HEK293 (cell line): ENCODE measurements around the gene ANKRD45.
"Not testable (repeated sequence)": the region's sequence is repeated elsewhere in the genome, so short reads cannot be mapped to it uniquely, and the experiment has no call there.

Experiments
- CTCF ChIA-PET: fragments of 350-600 bp; formaldehyde crosslinking; extraction: SDS; loops from one replicate; lab custom pipeline; 2021; ENCODE audit warnings: antibody characterized with exemption; lab: Yijun Ruan, JAX
- POLR2A ChIA-PET: fragments of 300-600 bp; formaldehyde crosslinking; extraction: SDS; loops from one replicate; lab custom pipeline; 2020; ENCODE audit warnings: antibody characterized with exemption, inconsistent platforms; lab: Yijun Ruan, JAX
- H3K27ac ChIP-seq: fragments of 200-500 bp; sonication (Bioruptor generic); 2 replicates; pipeline ENCODE4 v1.5.1; 2014; ENCODE audit warnings: low read depth, low read length, control low read depth, inconsistent platforms; ENCODE audit errors: extremely low read depth
- H3K36me3 ChIP-seq, 2 experiments: fragments of 200-500 bp in 1 of 2; sonication (Bioruptor generic) in 1 of 2; 1 replicate in 1 of 2; 2 replicates in 1 of 2; pipeline ENCODE4 v1.5.1; 2014 to 2017; ENCODE audit warnings: inconsistent platforms in 2 of 2, low read length in 2 of 2; ENCODE audit not compliant: control insufficient read depth in 2 of 2, insufficient read depth in 1 of 2
- H3K4me1 ChIP-seq: fragments of 200-500 bp; sonication (Bioruptor generic); 2 replicates; pipeline ENCODE4 v1.5.1; 2014; ENCODE audit warnings: mild to moderate bottlenecking, low read length, inconsistent platforms; ENCODE audit not compliant: control insufficient read depth, insufficient read depth
- H3K4me3 ChIP-seq: 2 replicates; pipeline ENCODE4 v1.5.1; 2011; ENCODE audit warnings: low read depth, mild to moderate bottlenecking, control low read depth, low read length, moderate library complexity
- H3K9me3 ChIP-seq: fragments of 200-500 bp; sonication (Bioruptor generic); 2 replicates; pipeline ENCODE4 v1.5.1; 2014; ENCODE audit warnings: low read depth, low read length, inconsistent platforms; ENCODE audit not compliant: control insufficient read depth, insufficient read depth
- ATF2 ChIP-seq: fragments of 450-650 bp; formaldehyde crosslinking; IDR thresholded peaks from 2 replicates; pipeline ENCODE4 v1.5.1; 2016; ENCODE audit warnings: missing biosample characterization, missing genetic modification characterization, low read depth
- BCL11A ChIP-seq: fragments of 450-650 bp; formaldehyde crosslinking; IDR thresholded peaks from 2 replicates; pipeline ENCODE4 v1.5.1; 2016; ENCODE audit warnings: low read depth, missing biosample characterization, missing genetic modification characterization
- HOXC10 ChIP-seq: sonication (generic); formaldehyde crosslinking; IDR thresholded peaks from 2 replicates; pipeline ENCODE4 v1.8.1; 2023; ENCODE audit warnings: mild to moderate bottlenecking, missing genetic modification reagents
- MZF1 ChIP-seq: fragments of 450-650 bp; formaldehyde crosslinking; IDR thresholded peaks from 2 replicates; pipeline ENCODE4 v1.5.1; 2017; ENCODE audit warnings: missing biosample characterization, missing genetic modification characterization, borderline replicate concordance
- OVOL3 ChIP-seq: fragments of 450-650 bp; formaldehyde crosslinking; IDR thresholded peaks from 2 replicates; pipeline ENCODE4 v1.5.1; 2016; ENCODE audit warnings: missing biosample characterization, missing genetic modification characterization
- PRDM4 ChIP-seq: fragments of 450-650 bp; formaldehyde crosslinking; IDR thresholded peaks from 2 replicates; pipeline ENCODE4 v1.5.1; 2017; ENCODE audit warnings: missing biosample characterization, missing genetic modification characterization
- SETDB1 ChIP-seq: IDR thresholded peaks from one replicate; pipeline ENCODE4 v1.6.1; 2017; ENCODE audit warnings: mild to moderate bottlenecking, low read length, moderate library complexity, mixed read lengths; ENCODE audit not compliant: insufficient read length
- YY2 ChIP-seq: fragments of 450-650 bp; formaldehyde crosslinking; IDR thresholded peaks from 2 replicates; pipeline ENCODE4 v1.5.1; 2016; ENCODE audit warnings: missing biosample characterization, missing genetic modification characterization
- ZNF114 ChIP-seq: fragments of 450-650 bp; formaldehyde crosslinking; IDR thresholded peaks from 2 replicates; pipeline ENCODE4 v1.5.0; 2017; ENCODE audit warnings: missing biosample characterization, missing genetic modification characterization
- ZNF121 ChIP-seq: fragments of 450-650 bp; formaldehyde crosslinking; IDR thresholded peaks from 2 replicates; pipeline ENCODE4 v1.5.1; 2016; ENCODE audit warnings: missing biosample characterization, missing genetic modification characterization
- ZNF146 ChIP-seq: fragments of 450-650 bp; formaldehyde crosslinking; IDR thresholded peaks from 2 replicates; pipeline ENCODE4 v1.5.1; 2016; ENCODE audit warnings: missing biosample characterization, missing genetic modification characterization
- ZNF174 ChIP-seq: fragments of 450-650 bp; formaldehyde crosslinking; IDR thresholded peaks from 2 replicates; pipeline ENCODE4 v1.5.0; 2017; ENCODE audit warnings: missing biosample characterization, mild to moderate bottlenecking, missing genetic modification characterization
- ZNF223 ChIP-seq: fragments of 450-650 bp; formaldehyde crosslinking; IDR thresholded peaks from 2 replicates; pipeline ENCODE4 v1.5.1; 2016; ENCODE audit warnings: missing biosample characterization, missing genetic modification characterization
- ZNF341 ChIP-seq: fragments of 450-650 bp; formaldehyde crosslinking; IDR thresholded peaks from 2 replicates; pipeline ENCODE4; 2016; ENCODE audit warnings: low read depth, missing biosample characterization, missing genetic modification characterization
- ZNF433 ChIP-seq: fragments of 450-650 bp; formaldehyde crosslinking; IDR thresholded peaks from 2 replicates; pipeline ENCODE4 v1.5.1; 2016; ENCODE audit warnings: missing biosample characterization, missing genetic modification characterization, low read depth
- ZNF488 ChIP-seq: fragments of 450-650 bp; formaldehyde crosslinking; IDR thresholded peaks from 2 replicates; pipeline ENCODE4 v1.5.1; 2016; ENCODE audit warnings: missing biosample characterization, missing genetic modification characterization
- ZNF521 ChIP-seq: fragments of 450-650 bp; formaldehyde crosslinking; IDR thresholded peaks from 2 replicates; pipeline ENCODE4 v1.5.1; 2017; ENCODE audit warnings: missing biosample characterization, mild to moderate bottlenecking, missing genetic modification characterization
- ZNF529 ChIP-seq: fragments of 450-650 bp; formaldehyde crosslinking; IDR thresholded peaks from 2 replicates; pipeline ENCODE4 v1.5.1; 2017; ENCODE audit warnings: missing genetic modification characterization, missing biosample characterization; ENCODE audit not compliant: insufficient replicate concordance
- ZNF549 ChIP-seq: fragments of 450-650 bp; IDR thresholded peaks from 2 replicates; pipeline ENCODE4 v1.5.1; 2018; ENCODE audit warnings: missing biosample characterization, missing genetic modification characterization, mild to moderate bottlenecking, inconsistent platforms, moderate library complexity
- ZNF658 ChIP-seq: fragments of 450-650 bp; formaldehyde crosslinking; IDR thresholded peaks from 2 replicates; pipeline ENCODE4; 2016; ENCODE audit warnings: missing biosample characterization, missing genetic modification characterization
- ZNF664 ChIP-seq: fragments of 450-650 bp; formaldehyde crosslinking; IDR thresholded peaks from 2 replicates; pipeline ENCODE4 v1.5.1; 2016; ENCODE audit warnings: missing biosample characterization, missing genetic modification characterization
- ZNF677 ChIP-seq: fragments of 450-650 bp; IDR thresholded peaks from 2 replicates; pipeline ENCODE4 v1.5.0; 2018; ENCODE audit warnings: missing biosample characterization, mild to moderate bottlenecking, missing genetic modification characterization, moderate library complexity
- ZSCAN5A ChIP-seq: fragments of 450-650 bp; formaldehyde crosslinking; IDR thresholded peaks from 2 replicates; pipeline ENCODE4 v1.5.1; 2016; ENCODE audit warnings: missing biosample characterization, missing genetic modification characterization

The ANKRD45 gene

GRCh38 chr1:173705117-173705516, 35.5 kb upstream of the ANKRD45 start:
- Histone ChIP-seq H3K4me1 (no peaks in the 10 kb centered on the region), H3K9me3 (no peaks in the 10 kb centered on the region)
- POLR2A ChIA-PET, result no interaction called here
- CTCF ChIA-PET, result interaction anchor here (1.2 kb wide), 1 partner anchor 12 kb away, joined by 3 read pairs; no protein-coding TSS in a partner anchor
- TF ChIP-seq ZNF658 (tag by site-specific recombination) (no peak), ZNF121 (tag by site-specific recombination) (no peak), ZNF114 (tag by site-specific recombination) (no peak), ZNF223 (no peak), BCL11A (tag by site-specific recombination) (no peak), ZSCAN5A (tag by site-specific recombination) (no peak), ZNF521 (tag by site-specific recombination) (no peak), HOXC10 (CRISPR knock-in tag) (no peak), OVOL3 (tag by site-specific recombination) (no peak)
- TF ChIP-seq, all 188 proteins: peak for 0
- Histone ChIP-seq H3K4me3 (no peak overlapping the region), H3K36me3 (no peaks in the 10 kb centered on the region), H3K27ac (no peak overlapping the region)

GRCh38 chr1:173702736-173703135, 33.1 kb upstream of the ANKRD45 start:
- no peak overlapping the region for H3K27ac ChIP-seq
- no peaks in the 10 kb centered on the region for H3K36me3 ChIP-seq
- ChIA-PET POLR2A (no interaction called here), CTCF (no interaction called here)
- TF ChIP-seq ZSCAN5A (tag by site-specific recombination), result no peak
- TF ChIP-seq ZNF549, result no peak
- no peak for TF ChIP-seq ZNF433 (tag by site-specific recombination)
- TF ChIP-seq ATF2 (tag by site-specific recombination), result no peak
- TF ChIP-seq ZNF341, result no peak
- no peak for TF ChIP-seq ZNF664
- no peak overlapping the region for H3K4me3 ChIP-seq
- H3K4me1 ChIP-seq, result no peaks in the 10 kb centered on the region
- H3K9me3 ChIP-seq, result no peaks in the 10 kb centered on the region

GRCh38 chr1:173701299-173701698, 31.6 kb upstream of the ANKRD45 start:
- peak; percentile 47; the same call in 1 of the 2 replicates for TF ChIP-seq ZNF146
- TF ChIP-seq, all 188 proteins: peak for 1; not testable (repeated sequence) for 187
- H3K36me3 ChIP-seq, H3K4me1 ChIP-seq, H3K27ac ChIP-seq, POLR2A ChIA-PET, H3K9me3 ChIP-seq, CTCF ChIA-PET, H3K4me3 ChIP-seq: not testable (repeated sequence)

- Histone ChIP-seq H3K27ac (no peak overlapping the region), H3K4me1 (no peaks in the 10 kb centered on the region), H3K9me3 (no peaks in the 10 kb centered on the region), H3K4me3 (no peak overlapping the region), H3K36me3 (no peaks in the 10 kb centered on the region)
- CTCF ChIA-PET, result no interaction called here
- POLR2A ChIA-PET, result interaction anchor here (1.4 kb wide), 1 partner anchor 22 kb away, joined by 4 read pairs; the partner anchor contains the start of gene KLHL20
- no peak for TF ChIP-seq ZNF174 (tag by site-specific recombination)
- no peak for TF ChIP-seq YY2 (tag by site-specific recombination)
- TF ChIP-seq SETDB1, result no peak
- TF ChIP-seq ZNF488 (tag by site-specific recombination), result no peak
- no peak for TF ChIP-seq ZNF677 (tag by site-specific recombination)
- TF ChIP-seq ZNF529 (tag by site-specific recombination), result no peak
- TF ChIP-seq PRDM4 (tag by site-specific recombination), result no peak
- no peak for TF ChIP-seq MZF1
Measured at GRCh38 chr1:173693238-173693637, 23.6 kb upstream of the ANKRD45 start.
